IMR-90 (cell line): ENCODE measurements around the gene CLEC1A.

Source experiments
- CTCF ChIP-seq: conservative IDR thresholded peaks from 2 replicates; pipeline ENCODE4 v1.5.1; 2012; ENCODE audit warnings: mild to moderate bottlenecking, low read depth, low read length, improper control_type of control experiment
- ELK1 ChIP-seq: fragments of 150-350 bp; IDR thresholded peaks from 2 replicates; pipeline ENCODE4 v1.6.1; 2016; ENCODE audit warnings: low read depth, mild to moderate bottlenecking, low read length, moderate library complexity, borderline replicate concordance
- POLR2A ChIP-seq: IDR thresholded peaks from 2 replicates; pipeline ENCODE4 v1.6.1; 2012; ENCODE audit warnings: mild to moderate bottlenecking, low read depth, low read length
- SMC3 ChIP-seq: fragments of 150-350 bp; IDR thresholded peaks from 2 replicates; pipeline ENCODE4 v1.6.1; 2016; ENCODE audit warnings: low read depth, mild to moderate bottlenecking, antibody characterized with exemption, low read length, moderate library complexity

GRCh38 chr12:10070380-10070779 is 28.4 kb downstream of the CLEC1A start:
- TF ChIP-seq CTCF (no peak), POLR2A (no peak), ELK1 (no peak), SMC3 (no peak)
